GM12878 (cell line): Measurements from ENCODE around the gene CYP4V2. TPM values are rescaled to one million over a fixed set of nuclear protein-coding genes. Genes with fewer than 3 reads are reported as not detected.

ENCODE experiments used
- ASH2L ChIP-seq: fragments of 300-600, 200-600 bp; sonication (generic); IDR thresholded peaks from 2 replicates; pipeline ENCODE4 v1.6.1; 2017; ENCODE audit warnings: low read depth, mild to moderate bottlenecking, borderline replicate concordance
- CBX5 ChIP-seq: sonication (generic); IDR thresholded peaks from 2 replicates; pipeline ENCODE4 v1.6.1; 2016; ENCODE audit warnings: low read depth, moderate library complexity, mild to moderate bottlenecking, inconsistent platforms
- CEBPB ChIP-seq, 2 experiments: fragments of 150-350 bp in 1 of 2; IDR thresholded peaks; 2 replicates each; pipeline ENCODE4 v1.6.1; 2012 to 2014; ENCODE audit warnings: low read depth in 2 of 2, low read length in 2 of 2, borderline replicate concordance in 1 of 2, inconsistent platforms in 1 of 2
- CHD1 ChIP-seq: IDR thresholded peaks from 2 replicates; pipeline ENCODE4 v1.6.1; 2012; ENCODE audit warnings: low read depth, low read length, improper control_type of control experiment
- CREB1 ChIP-seq: IDR thresholded peaks from 2 replicates; pipeline ENCODE4 v1.6.1; 2012; ENCODE audit warnings: low read depth, mild to moderate bottlenecking, inconsistent platforms
- DPF2 ChIP-seq: fragments of 450-650 bp; IDR thresholded peaks from 2 replicates; pipeline ENCODE4 v1.6.1; 2017; ENCODE audit warnings: mild to moderate bottlenecking
- EGR1 ChIP-seq, 2 experiments: IDR thresholded peaks; 1 replicate in 1 of 2; 2 replicates in 1 of 2; pipeline ENCODE4 v1.6.1; 2011 to 2012; ENCODE audit warnings: low read depth in 2 of 2, low read length in 2 of 2, borderline replicate concordance in 1 of 2, mild to moderate bottlenecking in 1 of 2, moderate library complexity in 1 of 2
- IKZF2 ChIP-seq, 2 experiments: fragments of 450-650 bp; IDR thresholded peaks; 2 replicates each; pipeline ENCODE4 v1.6.1; 2017; ENCODE audit warnings: mild to moderate bottlenecking in 2 of 2, moderate library complexity in 2 of 2
- IRF5 ChIP-seq: fragments of 450-650 bp; IDR thresholded peaks from 2 replicates; pipeline ENCODE4 v1.6.1; 2017; ENCODE audit warnings: borderline replicate concordance
- JUNB ChIP-seq: IDR thresholded peaks from 2 replicates; pipeline ENCODE4 v1.6.1; 2016; ENCODE audit warnings: antibody characterized with exemption, mild to moderate bottlenecking
- NBN ChIP-seq: fragments of 450-650 bp; IDR thresholded peaks from 2 replicates; pipeline ENCODE4 v1.6.1; 2016
- NFIC ChIP-seq: IDR thresholded peaks from 2 replicates; pipeline ENCODE4 v1.6.1; 2012; ENCODE audit warnings: low read depth, mild to moderate bottlenecking, inconsistent platforms, low read length, moderate library complexity
- PAX5 ChIP-seq: IDR thresholded peaks from 2 replicates; pipeline ENCODE4 v1.6.1; 2011; ENCODE audit warnings: low read depth, low read length, borderline replicate concordance
- POLR2AphosphoS2 ChIP-seq: IDR thresholded peaks from 2 replicates; pipeline ENCODE4 v1.6.1; 2011; ENCODE audit warnings: low read depth, mild to moderate bottlenecking, low read length, improper control_type of control experiment, moderate library complexity
- PRDM15 ChIP-seq: fragments of 450-650 bp; formaldehyde crosslinking; IDR thresholded peaks from 2 replicates; pipeline ENCODE4 v1.4.0; 2020; ENCODE audit warnings: mild to moderate bottlenecking, moderate library complexity
- RBBP5 ChIP-seq: fragments of 200-600 bp; sonication (generic); conservative IDR thresholded peaks from 2 replicates; pipeline ENCODE4 v1.6.1; 2016
- SP1 ChIP-seq: IDR thresholded peaks from one replicate; pipeline ENCODE4 v1.6.1; 2011; ENCODE audit warnings: low read depth, low read length
- SRF ChIP-seq, 2 experiments: IDR thresholded peaks; 2 replicates each; pipeline ENCODE4 v1.6.1; 2011; ENCODE audit warnings: low read depth in 2 of 2, low read length in 2 of 2, mild to moderate bottlenecking in 1 of 2, moderate library complexity in 1 of 2
- STAT3 ChIP-seq: IDR thresholded peaks from 2 replicates; pipeline ENCODE4 v1.6.1; 2011; ENCODE audit warnings: low read depth, low read length, improper control_type of control experiment
- SUPT20H ChIP-seq: IDR thresholded peaks from 2 replicates; pipeline ENCODE4 v1.6.1; 2011; ENCODE audit warnings: low read depth, mild to moderate bottlenecking, low read length, moderate library complexity, borderline replicate concordance; ENCODE audit not compliant: control insufficient read depth
- TCF12 ChIP-seq: IDR thresholded peaks from 2 replicates; pipeline ENCODE4 v1.6.1; 2011; ENCODE audit warnings: low read depth, mild to moderate bottlenecking, low read length
- ZBTB33 ChIP-seq: fragments of 450-650 bp; IDR thresholded peaks from 2 replicates; pipeline ENCODE4 v1.6.1; 2017; ENCODE audit warnings: mild to moderate bottlenecking
- ZNF207 ChIP-seq: fragments of 450-650 bp; IDR thresholded peaks from 2 replicates; pipeline ENCODE4 v1.6.1; 2014; ENCODE audit warnings: antibody characterized with exemption, mild to moderate bottlenecking, borderline replicate concordance
- ZNF274 ChIP-seq: IDR thresholded peaks from one replicate; pipeline ENCODE4 v1.8.0; 2011; ENCODE audit not compliant: insufficient read length, insufficient read depth
- polyA plus RNA-seq, 11 experiments: library from polyadenylated mRNA; depleted of rRNA in 4 of 11; unstranded in 6 of 11; stranded (reverse) in 5 of 11; fragments of >200 nt; fragmentation: Nextera tagmentation in 4 of 11; fragmentation: Illumina TruSeq in 1 of 11; extraction: Ambion mirVana in 4 of 11; extraction: Trizol in 1 of 11; gene quantifications; 1 replicate in 1 of 11; 2 replicates in 10 of 11; pipeline versions ENCODE4 v1.2.1 to v1.2.3, GENCODE V29; 2011 to 2016; ENCODE audit warnings: inconsistent platforms in 2 of 11, missing spikeins in 2 of 11, low read depth in 1 of 11
- total RNA-seq, 4 experiments: library from RNA; depleted of rRNA in 3 of 4; stranded (reverse); fragments of >200 nt in 3 of 4; fragmentation: Illumina TruSeq in 1 of 4; extraction: Trizol in 1 of 4; gene quantifications; 2 replicates each; pipeline versions ENCODE4 v1.2.1 to v1.2.3, GENCODE V29; 2013 to 2021

The CYP4V2 gene
- total and polyA plus RNA-seq, 10 of the 15 experiments (the other 5 are each of a cell fraction or from before 2014, with no cell fraction given), result 1.2 to 8.2 (median 6.8) TPM

- TF ChIP-seq EGR1 (IDR thresholded peaks at IDR 0.05; ENCODE audit: borderline replicate concordance in 1 of 2, low read depth in 2 of 2, low read length in 2 of 2) (peak in 1 of 2 experiments; percentile 83; a peak in 1 of 3 replicates), ZNF207 (peak; percentile 64; the same call in 1 of the 2 replicates), DPF2 (peak; percentile 89), JUNB (no peak), ZBTB33 (no peak), NBN (peak; percentile 35; the same call in 1 of the 2 replicates), RBBP5 (no peak; the same call in 1 of the 2 replicates), PAX5 (no peak), SUPT20H (no peak), CREB1 (peak; percentile 64; the same call in 1 of the 2 replicates), CBX5 (peak; percentile 92; the same call in 1 of the 2 replicates), POLR2AphosphoS2 (no peak; the same call in 1 of the 2 replicates), NFIC (no peak), CHD1 (no peak), PRDM15 (no peak), IRF5 (no peak), ZNF274 (no peak), ASH2L (peak; percentile 87; the same call in 1 of the 2 replicates), TCF12 (0 out of 2 replicates have a peak, but pooled peaks have one; percentile 19), SRF (IDR thresholded peaks at IDR 0.05; ENCODE audit: low read depth in 2 of 2, low read length in 2 of 2) (peak in 1 of 2 experiments; percentile 15; a peak in 1 of 4 replicates), SP1 (peak; percentile 34), CEBPB (IDR thresholded peaks at IDR 0.05; ENCODE audit: borderline replicate concordance in 1 of 2, low read depth in 2 of 2, low read length in 2 of 2) (no peak), STAT3 (no peak), IKZF2 (IDR thresholded peaks at IDR 0.05) (peak; percentile 77 to 87)
These were observed at the start of gene CYP4V2 (continued) for GRCh38 chr4:186191200-186192065.
